WTC11 (cell line): Measurements from ENCODE around the gene ARAP2.

ENCODE experiments used
- CREB1 ChIP-seq: sonication (generic); formaldehyde crosslinking; IDR thresholded peaks from 2 replicates; pipeline ENCODE4 v1.8.0; 2023; ENCODE audit warnings: mild to moderate bottlenecking, missing genetic modification reagents
- CREM ChIP-seq: sonication (generic); formaldehyde crosslinking; IDR thresholded peaks from 2 replicates; pipeline ENCODE4 v1.8.1; 2022; ENCODE audit warnings: mild to moderate bottlenecking, missing genetic modification reagents, moderate library complexity
- KAT7 ChIP-seq: sonication (generic); formaldehyde crosslinking; IDR thresholded peaks from 2 replicates; pipeline ENCODE4 v1.8.1; 2023; ENCODE audit warnings: missing genetic modification reagents, mild to moderate bottlenecking, borderline replicate concordance
- MYBL2 ChIP-seq: sonication (generic); formaldehyde crosslinking; IDR thresholded peaks from 2 replicates; pipeline ENCODE4 v1.8.1; 2023; ENCODE audit warnings: mild to moderate bottlenecking, moderate library complexity, missing genetic modification reagents
- NR2C2 ChIP-seq: sonication (generic); formaldehyde crosslinking; IDR thresholded peaks from 2 replicates; pipeline ENCODE4 v1.8.0; 2022; ENCODE audit warnings: mild to moderate bottlenecking, missing genetic modification reagents
- RELA ChIP-seq: sonication (generic); formaldehyde crosslinking; IDR thresholded peaks from 2 replicates; pipeline ENCODE4 v1.8.1; 2022; ENCODE audit warnings: missing genetic modification reagents, mild to moderate bottlenecking, borderline replicate concordance
- ZNF317 ChIP-seq: sonication (generic); formaldehyde crosslinking; IDR thresholded peaks from 2 replicates; pipeline ENCODE4 v1.8.1; 2023; ENCODE audit warnings: low read depth, mild to moderate bottlenecking, moderate library complexity, missing genetic modification reagents, borderline replicate concordance
- TF ChIP-seq, protein P1 (sequence below): fragments of 200-600 bp; IDR thresholded peaks from 2 replicates; pipeline ENCODE4 v1.8.0; 2022; ENCODE audit warnings: antibody characterized with exemption
- TF ChIP-seq, protein P2 (sequence below): sonication (generic); formaldehyde crosslinking; IDR thresholded peaks from 2 replicates; pipeline ENCODE4 v1.8.1; 2023; ENCODE audit warnings: mild to moderate bottlenecking, missing genetic modification reagents
- TF ChIP-seq, protein P3 (sequence below): fragments of 250-450 bp; sonication (Bioruptor Pico); IDR thresholded peaks from 2 replicates; pipeline ENCODE4 v1.9.0; 2021; ENCODE audit warnings: mild to moderate bottlenecking
- TF ChIP-seq, protein P4 (sequence below): sonication (generic); formaldehyde crosslinking; IDR thresholded peaks from 2 replicates; pipeline ENCODE4 v1.8.1; 2022; ENCODE audit warnings: missing genetic modification reagents, borderline replicate concordance
- TF ChIP-seq, protein P5 (sequence below): sonication (generic); formaldehyde crosslinking; IDR thresholded peaks from 2 replicates; pipeline ENCODE4 v1.8.1; 2023; ENCODE audit warnings: mild to moderate bottlenecking, missing genetic modification reagents, borderline replicate concordance
- TF ChIP-seq, protein P6 (sequence below): sonication (generic); formaldehyde crosslinking; IDR thresholded peaks from 2 replicates; pipeline ENCODE4 v1.8.0; 2023; ENCODE audit warnings: missing genetic modification reagents

DNA sequence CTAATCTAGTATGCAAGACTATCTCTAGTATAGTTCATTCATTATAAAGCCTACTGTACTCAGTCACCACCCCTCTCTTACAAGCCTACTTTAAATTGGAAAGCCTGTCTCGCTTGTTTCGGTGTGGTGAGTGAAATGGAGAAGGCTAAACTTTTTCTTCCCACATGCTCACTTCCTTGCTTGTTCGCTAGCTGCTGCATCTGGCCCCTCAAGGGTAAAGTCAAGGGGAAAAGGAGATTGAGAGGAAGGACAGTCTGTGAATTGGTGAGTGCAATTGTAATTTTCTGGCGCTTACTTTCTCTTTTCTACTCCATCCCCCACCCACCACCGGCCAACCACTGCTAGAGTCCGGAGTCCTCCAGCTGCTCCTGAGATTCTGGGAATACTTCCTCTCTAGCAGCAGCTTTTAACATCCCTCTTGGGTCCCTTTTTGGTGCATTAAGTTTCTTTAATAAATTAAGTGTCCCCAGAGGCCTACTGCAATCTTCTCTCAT, 12.1 kb upstream of the ARAP2 start:
- TF ChIP-seq, protein P1, sequence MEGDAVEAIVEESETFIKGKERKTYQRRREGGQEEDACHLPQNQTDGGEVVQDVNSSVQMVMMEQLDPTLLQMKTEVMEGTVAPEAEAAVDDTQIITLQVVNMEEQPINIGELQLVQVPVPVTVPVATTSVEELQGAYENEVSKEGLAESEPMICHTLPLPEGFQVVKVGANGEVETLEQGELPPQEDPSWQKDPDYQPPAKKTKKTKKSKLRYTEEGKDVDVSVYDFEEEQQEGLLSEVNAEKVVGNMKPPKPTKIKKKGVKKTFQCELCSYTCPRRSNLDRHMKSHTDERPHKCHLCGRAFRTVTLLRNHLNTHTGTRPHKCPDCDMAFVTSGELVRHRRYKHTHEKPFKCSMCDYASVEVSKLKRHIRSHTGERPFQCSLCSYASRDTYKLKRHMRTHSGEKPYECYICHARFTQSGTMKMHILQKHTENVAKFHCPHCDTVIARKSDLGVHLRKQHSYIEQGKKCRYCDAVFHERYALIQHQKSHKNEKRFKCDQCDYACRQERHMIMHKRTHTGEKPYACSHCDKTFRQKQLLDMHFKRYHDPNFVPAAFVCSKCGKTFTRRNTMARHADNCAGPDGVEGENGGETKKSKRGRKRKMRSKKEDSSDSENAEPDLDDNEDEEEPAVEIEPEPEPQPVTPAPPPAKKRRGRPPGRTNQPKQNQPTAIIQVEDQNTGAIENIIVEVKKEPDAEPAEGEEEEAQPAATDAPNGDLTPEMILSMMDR = no peak
- TF ChIP-seq, protein P2, sequence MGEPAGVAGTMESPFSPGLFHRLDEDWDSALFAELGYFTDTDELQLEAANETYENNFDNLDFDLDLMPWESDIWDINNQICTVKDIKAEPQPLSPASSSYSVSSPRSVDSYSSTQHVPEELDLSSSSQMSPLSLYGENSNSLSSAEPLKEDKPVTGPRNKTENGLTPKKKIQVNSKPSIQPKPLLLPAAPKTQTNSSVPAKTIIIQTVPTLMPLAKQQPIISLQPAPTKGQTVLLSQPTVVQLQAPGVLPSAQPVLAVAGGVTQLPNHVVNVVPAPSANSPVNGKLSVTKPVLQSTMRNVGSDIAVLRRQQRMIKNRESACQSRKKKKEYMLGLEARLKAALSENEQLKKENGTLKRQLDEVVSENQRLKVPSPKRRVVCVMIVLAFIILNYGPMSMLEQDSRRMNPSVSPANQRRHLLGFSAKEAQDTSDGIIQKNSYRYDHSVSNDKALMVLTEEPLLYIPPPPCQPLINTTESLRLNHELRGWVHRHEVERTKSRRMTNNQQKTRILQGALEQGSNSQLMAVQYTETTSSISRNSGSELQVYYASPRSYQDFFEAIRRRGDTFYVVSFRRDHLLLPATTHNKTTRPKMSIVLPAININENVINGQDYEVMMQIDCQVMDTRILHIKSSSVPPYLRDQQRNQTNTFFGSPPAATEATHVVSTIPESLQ (CRISPR knock-in tag) = no peak
- TF ChIP-seq CREB1 (no peak), NR2C2 (no peak), KAT7 (no peak), RELA (CRISPR knock-in tag) (no peak), ZNF317 (CRISPR knock-in tag) (no peak), MYBL2 (CRISPR knock-in tag) (no peak), CREM (CRISPR knock-in tag) (no peak)
- TF ChIP-seq, protein P3, sequence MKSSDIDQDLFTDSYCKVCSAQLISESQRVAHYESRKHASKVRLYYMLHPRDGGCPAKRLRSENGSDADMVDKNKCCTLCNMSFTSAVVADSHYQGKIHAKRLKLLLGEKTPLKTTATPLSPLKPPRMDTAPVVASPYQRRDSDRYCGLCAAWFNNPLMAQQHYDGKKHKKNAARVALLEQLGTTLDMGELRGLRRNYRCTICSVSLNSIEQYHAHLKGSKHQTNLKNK (CRISPR knock-in tag) = no peak
- TF ChIP-seq, protein P4, sequence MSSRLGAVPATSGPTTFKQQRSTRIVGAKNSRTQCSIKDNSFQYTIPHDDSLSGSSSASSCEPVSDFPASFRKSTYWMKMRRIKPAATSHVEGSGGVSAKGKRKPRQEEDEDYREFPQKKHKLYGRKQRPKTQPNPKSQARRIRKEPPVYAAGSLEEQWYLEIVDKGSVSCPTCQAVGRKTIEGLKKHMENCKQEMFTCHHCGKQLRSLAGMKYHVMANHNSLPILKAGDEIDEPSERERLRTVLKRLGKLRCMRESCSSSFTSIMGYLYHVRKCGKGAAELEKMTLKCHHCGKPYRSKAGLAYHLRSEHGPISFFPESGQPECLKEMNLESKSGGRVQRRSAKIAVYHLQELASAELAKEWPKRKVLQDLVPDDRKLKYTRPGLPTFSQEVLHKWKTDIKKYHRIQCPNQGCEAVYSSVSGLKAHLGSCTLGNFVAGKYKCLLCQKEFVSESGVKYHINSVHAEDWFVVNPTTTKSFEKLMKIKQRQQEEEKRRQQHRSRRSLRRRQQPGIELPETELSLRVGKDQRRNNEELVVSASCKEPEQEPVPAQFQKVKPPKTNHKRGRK (CRISPR knock-in tag) = no peak
- TF ChIP-seq, protein P5, sequence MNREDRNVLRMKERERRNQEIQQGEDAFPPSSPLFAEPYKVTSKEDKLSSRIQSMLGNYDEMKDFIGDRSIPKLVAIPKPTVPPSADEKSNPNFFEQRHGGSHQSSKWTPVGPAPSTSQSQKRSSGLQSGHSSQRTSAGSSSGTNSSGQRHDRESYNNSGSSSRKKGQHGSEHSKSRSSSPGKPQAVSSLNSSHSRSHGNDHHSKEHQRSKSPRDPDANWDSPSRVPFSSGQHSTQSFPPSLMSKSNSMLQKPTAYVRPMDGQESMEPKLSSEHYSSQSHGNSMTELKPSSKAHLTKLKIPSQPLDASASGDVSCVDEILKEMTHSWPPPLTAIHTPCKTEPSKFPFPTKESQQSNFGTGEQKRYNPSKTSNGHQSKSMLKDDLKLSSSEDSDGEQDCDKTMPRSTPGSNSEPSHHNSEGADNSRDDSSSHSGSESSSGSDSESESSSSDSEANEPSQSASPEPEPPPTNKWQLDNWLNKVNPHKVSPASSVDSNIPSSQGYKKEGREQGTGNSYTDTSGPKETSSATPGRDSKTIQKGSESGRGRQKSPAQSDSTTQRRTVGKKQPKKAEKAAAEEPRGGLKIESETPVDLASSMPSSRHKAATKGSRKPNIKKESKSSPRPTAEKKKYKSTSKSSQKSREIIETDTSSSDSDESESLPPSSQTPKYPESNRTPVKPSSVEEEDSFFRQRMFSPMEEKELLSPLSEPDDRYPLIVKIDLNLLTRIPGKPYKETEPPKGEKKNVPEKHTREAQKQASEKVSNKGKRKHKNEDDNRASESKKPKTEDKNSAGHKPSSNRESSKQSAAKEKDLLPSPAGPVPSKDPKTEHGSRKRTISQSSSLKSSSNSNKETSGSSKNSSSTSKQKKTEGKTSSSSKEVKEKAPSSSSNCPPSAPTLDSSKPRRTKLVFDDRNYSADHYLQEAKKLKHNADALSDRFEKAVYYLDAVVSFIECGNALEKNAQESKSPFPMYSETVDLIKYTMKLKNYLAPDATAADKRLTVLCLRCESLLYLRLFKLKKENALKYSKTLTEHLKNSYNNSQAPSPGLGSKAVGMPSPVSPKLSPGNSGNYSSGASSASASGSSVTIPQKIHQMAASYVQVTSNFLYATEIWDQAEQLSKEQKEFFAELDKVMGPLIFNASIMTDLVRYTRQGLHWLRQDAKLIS = no peak
- TF ChIP-seq, protein P6, sequence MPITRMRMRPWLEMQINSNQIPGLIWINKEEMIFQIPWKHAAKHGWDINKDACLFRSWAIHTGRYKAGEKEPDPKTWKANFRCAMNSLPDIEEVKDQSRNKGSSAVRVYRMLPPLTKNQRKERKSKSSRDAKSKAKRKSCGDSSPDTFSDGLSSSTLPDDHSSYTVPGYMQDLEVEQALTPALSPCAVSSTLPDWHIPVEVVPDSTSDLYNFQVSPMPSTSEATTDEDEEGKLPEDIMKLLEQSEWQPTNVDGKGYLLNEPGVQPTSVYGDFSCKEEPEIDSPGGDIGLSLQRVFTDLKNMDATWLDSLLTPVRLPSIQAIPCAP = no peak
